Fibroblast of lung (primary cell): Measurements from ENCODE around the gene SPOCD1. TPM values are rescaled to one million over a fixed set of nuclear protein-coding genes. Genes with fewer than 3 reads are reported as not detected.

Source experiments
- DNase-seq, 2 donors: peaks; one replicate each; pipeline versions ENCODE4 v3.0.0 to v3.0.0-alpha.2; 2010; ENCODE audit warnings: low read depth in 2 of 2
- H2AFZ ChIP-seq: 2 replicates; pipeline ENCODE4 v1.5.1; 2012; ENCODE audit warnings: low read length, control low read depth, inconsistent platforms
- H3K27ac ChIP-seq: 2 replicates; pipeline ENCODE4 v1.5.1; 2011; ENCODE audit warnings: low read length, control low read depth; ENCODE audit not compliant: insufficient read depth
- H3K27me3 ChIP-seq: 2 replicates; pipeline ENCODE4 v1.5.1; 2011; ENCODE audit warnings: mild to moderate bottlenecking, low read length; ENCODE audit not compliant: control insufficient read depth, insufficient read depth
- H3K36me3 ChIP-seq: 2 replicates; pipeline ENCODE4 v1.5.1; 2011; ENCODE audit warnings: low read length; ENCODE audit not compliant: control insufficient read depth, insufficient read depth
- H3K4me1 ChIP-seq: 2 replicates; pipeline ENCODE4 v1.5.1; 2011; ENCODE audit warnings: low read length; ENCODE audit not compliant: control insufficient read depth, insufficient read depth; ENCODE audit errors: extremely low read depth
- H3K4me2 ChIP-seq: 2 replicates; pipeline ENCODE4 v1.5.1; 2011; ENCODE audit warnings: low read length, control low read depth; ENCODE audit not compliant: insufficient read depth; ENCODE audit errors: extremely low read depth
- H3K4me3 ChIP-seq, 4 experiments: fragments of 200-600 bp in 1 of 4; sonication (generic) in 1 of 4; replicated peaks in 1 of 4; 2 replicates each; pipeline ENCODE4 v1.5.1; 2011 to 2016; ENCODE audit warnings: low read length in 4 of 4, low read depth in 3 of 4, mild to moderate bottlenecking in 3 of 4, control low read depth in 2 of 4, inconsistent platforms in 1 of 4, mixed read lengths in 1 of 4; ENCODE audit not compliant: insufficient read depth in 1 of 4; ENCODE audit errors: control extremely low read depth in 1 of 4
- H3K79me2 ChIP-seq: 2 replicates; pipeline ENCODE4 v1.5.1; 2012; ENCODE audit warnings: mild to moderate bottlenecking, low read length, inconsistent platforms; ENCODE audit not compliant: control insufficient read depth, insufficient read depth
- H3K9ac ChIP-seq: 2 replicates; pipeline ENCODE4 v1.5.1; 2011; ENCODE audit warnings: mild to moderate bottlenecking, low read length, control low read depth; ENCODE audit not compliant: insufficient read depth
- H3K9me3 ChIP-seq: 2 replicates; pipeline ENCODE4 v1.5.1; 2012; ENCODE audit warnings: low read depth, low read length; ENCODE audit not compliant: control insufficient read depth, insufficient read depth
- H4K20me1 ChIP-seq: 2 replicates; pipeline ENCODE4 v1.5.1; 2011; ENCODE audit warnings: low read length; ENCODE audit not compliant: control insufficient read depth, insufficient read depth; ENCODE audit errors: extremely low read depth
- EZH2 ChIP-seq: IDR thresholded peaks from 2 replicates; pipeline ENCODE4 v1.5.1; 2012; ENCODE audit warnings: low read length, control low read depth, mild to moderate bottlenecking; ENCODE audit errors: missing control alignments
- polyA plus RNA-seq, 2 donors: library from polyadenylated mRNA; depleted of rRNA in 1 of 2; stranded (reverse) in 1 of 2; unstranded in 1 of 2; fragments of >200 nt; gene quantifications; 2 replicates each; pipeline ENCODE4 v1.2.1, GENCODE V29; 2011 to 2012; ENCODE audit warnings: missing spikeins in 1 of 2
- total RNA-seq: library from RNA; depleted of rRNA; stranded (reverse); fragments of >200 nt; gene quantifications from 2 replicates; pipeline ENCODE4 v1.2.1, GENCODE V29; 2014
- TF ChIP-seq, protein P1 (sequence below), 2 donors: IDR thresholded peaks in 1 of 2; conservative IDR thresholded peaks in 1 of 2; 1 replicate in 1 of 2; 2 replicates in 1 of 2; pipeline ENCODE4 v1.5.1; 2011 to 2012; ENCODE audit warnings: low read length in 2 of 2, control low read depth in 1 of 2, inconsistent platforms in 1 of 2, low read depth in 1 of 2, mild to moderate bottlenecking in 1 of 2

Gene SPOCD1
- total and polyA plus RNA-seq, 2 donors (not counting 1 experiment from before 2014, with no cell fraction given), result 47.2 to 55.4 TPM

DNA sequence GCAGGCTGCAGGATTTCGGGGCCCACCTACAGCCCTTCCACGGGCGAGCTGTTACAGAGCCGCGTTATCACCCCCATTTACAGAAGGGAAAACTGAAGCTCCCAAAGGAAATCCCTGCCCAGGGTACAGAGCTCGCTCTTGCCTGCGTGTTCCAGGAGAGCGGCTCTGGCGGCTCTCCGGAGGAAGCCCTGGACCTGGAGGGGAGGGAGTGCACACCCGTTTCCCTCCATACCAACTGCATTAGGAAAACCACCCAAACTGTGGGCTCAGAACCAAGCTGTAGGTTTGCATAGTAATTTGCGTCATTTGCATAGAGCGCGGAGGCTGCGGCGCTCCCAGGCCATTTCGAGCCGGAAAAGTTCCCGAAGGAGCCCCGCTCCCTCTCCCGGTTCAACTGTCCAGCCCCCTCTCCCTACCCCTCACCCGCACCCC is 27.0 kb downstream of the SPOCD1 start:
- DNase-seq, result peak; percentile 80 to 86
- TF ChIP-seq, protein P1, sequence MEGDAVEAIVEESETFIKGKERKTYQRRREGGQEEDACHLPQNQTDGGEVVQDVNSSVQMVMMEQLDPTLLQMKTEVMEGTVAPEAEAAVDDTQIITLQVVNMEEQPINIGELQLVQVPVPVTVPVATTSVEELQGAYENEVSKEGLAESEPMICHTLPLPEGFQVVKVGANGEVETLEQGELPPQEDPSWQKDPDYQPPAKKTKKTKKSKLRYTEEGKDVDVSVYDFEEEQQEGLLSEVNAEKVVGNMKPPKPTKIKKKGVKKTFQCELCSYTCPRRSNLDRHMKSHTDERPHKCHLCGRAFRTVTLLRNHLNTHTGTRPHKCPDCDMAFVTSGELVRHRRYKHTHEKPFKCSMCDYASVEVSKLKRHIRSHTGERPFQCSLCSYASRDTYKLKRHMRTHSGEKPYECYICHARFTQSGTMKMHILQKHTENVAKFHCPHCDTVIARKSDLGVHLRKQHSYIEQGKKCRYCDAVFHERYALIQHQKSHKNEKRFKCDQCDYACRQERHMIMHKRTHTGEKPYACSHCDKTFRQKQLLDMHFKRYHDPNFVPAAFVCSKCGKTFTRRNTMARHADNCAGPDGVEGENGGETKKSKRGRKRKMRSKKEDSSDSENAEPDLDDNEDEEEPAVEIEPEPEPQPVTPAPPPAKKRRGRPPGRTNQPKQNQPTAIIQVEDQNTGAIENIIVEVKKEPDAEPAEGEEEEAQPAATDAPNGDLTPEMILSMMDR (conservative IDR thresholded peaks at IDR 0.05 in 1 of 2, IDR thresholded peaks at IDR 0.05 in 1 of 2; ENCODE audit: low read depth in 1 of 2, low read length in 2 of 2), result no peak
- TF ChIP-seq EZH2, result no peak
- peaks cover under 1% of the 10 kb centered on the region for H3K79me2 ChIP-seq
- no peaks in the 10 kb centered on the region for H3K27me3 ChIP-seq
- peak overlapping the region; percentile 94 for H3K27ac ChIP-seq
- peaks cover 7% of the 10 kb centered on the region for H3K36me3 ChIP-seq
- peak overlapping the region; percentile 94 for H3K4me2 ChIP-seq
- H3K4me3 ChIP-seq, result peak overlapping the region; percentile 69 to 83 (median 74)
- H3K9ac ChIP-seq, result peak overlapping the region; percentile 85
- peak overlapping the region; percentile 65 for H2AFZ ChIP-seq
- H3K4me1 ChIP-seq, result peaks cover 10% of the 10 kb centered on the region
- H4K20me1 ChIP-seq, result no peaks in the 10 kb centered on the region
- H3K9me3 ChIP-seq, result no peaks in the 10 kb centered on the region

DNA sequence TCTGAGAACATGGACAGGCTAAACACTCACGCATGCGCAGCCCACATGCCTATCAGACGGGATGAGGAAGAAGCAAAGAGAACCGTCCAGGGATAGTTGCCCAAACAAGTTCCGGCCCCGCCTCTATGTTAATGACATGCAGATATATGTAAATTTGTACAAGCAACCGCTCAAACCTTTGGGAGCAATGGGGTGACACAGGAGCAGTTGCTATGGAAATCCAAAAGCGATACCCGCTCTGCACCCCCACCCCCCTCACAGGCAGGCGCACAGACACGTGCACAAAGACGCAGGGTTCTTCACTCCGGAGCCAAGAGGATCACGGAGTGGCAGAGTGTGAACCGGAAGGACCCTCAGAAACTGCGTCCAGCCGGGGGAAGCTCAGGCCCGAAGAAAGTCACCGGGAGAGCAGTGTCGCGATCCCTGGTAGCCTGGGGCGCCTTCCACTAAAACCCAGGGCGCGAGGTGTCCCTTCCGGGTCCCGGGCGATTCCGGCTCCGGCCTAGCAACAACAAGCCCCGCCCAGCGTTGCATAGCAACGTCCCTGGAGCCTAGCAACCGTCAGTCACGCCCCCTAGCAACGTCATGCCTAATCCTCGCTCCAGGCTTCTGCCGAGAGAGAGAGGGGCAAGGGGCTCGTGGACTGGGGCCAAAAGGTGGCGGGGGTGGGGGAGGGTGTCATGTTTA is 27.5 kb downstream of the SPOCD1 start:
- H3K4me3 ChIP-seq, result peak overlapping the region; percentile 69 to 83 (median 74)
- no peaks in the 10 kb centered on the region for H3K79me2 ChIP-seq
- peak; percentile 84 to 92 for DNase-seq
- H3K27ac ChIP-seq, result peak overlapping the region; percentile 94
- peaks cover 7% of the 10 kb centered on the region for H3K36me3 ChIP-seq
- peak overlapping the region; percentile 94 for H3K4me2 ChIP-seq
- H4K20me1 ChIP-seq, result no peaks in the 10 kb centered on the region
- H3K9me3 ChIP-seq, result no peaks in the 10 kb centered on the region
- H3K27me3 ChIP-seq, result no peaks in the 10 kb centered on the region
- peak overlapping the region; percentile 89 for H2AFZ ChIP-seq
- TF ChIP-seq, protein P1 (conservative IDR thresholded peaks at IDR 0.05 in 1 of 2, IDR thresholded peaks at IDR 0.05 in 1 of 2; ENCODE audit: low read depth in 1 of 2, low read length in 2 of 2), result no peak
- TF ChIP-seq EZH2, result no peak
- peaks cover 10% of the 10 kb centered on the region for H3K4me1 ChIP-seq
- peak overlapping the region; percentile 85 for H3K9ac ChIP-seq

DNA sequence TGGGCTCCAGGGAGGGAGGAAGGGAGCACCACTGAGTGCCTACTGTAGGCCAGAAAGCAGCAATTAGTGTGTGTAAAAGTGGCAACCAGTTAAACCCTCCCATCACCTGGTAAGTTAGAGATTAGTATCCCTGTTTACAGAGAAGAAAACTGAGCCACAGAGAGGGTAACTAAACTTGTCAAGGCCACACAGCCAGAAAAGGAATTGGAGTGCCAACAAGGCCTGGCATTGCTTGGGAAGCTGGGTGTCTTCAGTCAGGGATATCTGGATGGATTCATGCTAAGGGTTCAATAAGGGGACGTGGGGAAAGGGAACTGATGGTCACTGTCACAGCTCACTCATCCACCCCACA is 28.1 kb downstream of the SPOCD1 start:
- H3K9me3 ChIP-seq, result no peaks in the 10 kb centered on the region
- peak overlapping the region; percentile 23 for H2AFZ ChIP-seq
- no peaks in the 10 kb centered on the region for H3K79me2 ChIP-seq
- TF ChIP-seq, protein P1 (conservative IDR thresholded peaks at IDR 0.05 in 1 of 2, IDR thresholded peaks at IDR 0.05 in 1 of 2; ENCODE audit: low read depth in 1 of 2, low read length in 2 of 2), result no peak
- TF ChIP-seq EZH2, result no peak
- peaks cover 10% of the 10 kb centered on the region for H3K4me1 ChIP-seq
- no peak for DNase-seq
- H3K36me3 ChIP-seq, result peaks cover 7% of the 10 kb centered on the region
- H3K27ac ChIP-seq, result peak overlapping the region; percentile 94
- no peak overlapping the region for H3K9ac ChIP-seq
- no peaks in the 10 kb centered on the region for H4K20me1 ChIP-seq
- peak overlapping the region; percentile 93 for H3K4me2 ChIP-seq
- H3K4me3 ChIP-seq, result peak overlapping the region in 2 of 4 experiments; percentile 69 to 83
- H3K27me3 ChIP-seq, result no peaks in the 10 kb centered on the region
